Activated naive CD4-positive, alpha-beta T cell treated with anti-CD3 and anti-CD28 coated beads, Interleukin-2, amount 50 U/mL, for 16 hours (primary cell): ENCODE results near the gene C2orf66.

Source experiments
- DNase-seq: peaks from one replicate; pipeline ENCODE4 v3.0.0-alpha.2; 2020

Gene C2orf66

GRCh38 chr2:196758474-196759377 lies 50.4 kb downstream of the C2orf66 start:
- no peak for DNase-seq
